CD14-positive monocyte (primary cell): ENCODE results near the gene ZNF683. TPM values are rescaled to one million over a fixed set of nuclear protein-coding genes. Genes with fewer than 3 reads are reported as not detected.
A peak's percentile ranks its signal among the peaks of the same experiment; 100 is the strongest.

Experiments
- DNase-seq, 3 donors: peaks; one replicate each; pipeline ENCODE4 v3.0.0-alpha.2; 2011 to 2022
- H2AFZ ChIP-seq: 2 replicates; pipeline ENCODE4 v1.6.0; 2012; ENCODE audit warnings: mild to moderate bottlenecking, low read depth, low read length, inconsistent platforms; ENCODE audit not compliant: insufficient read depth, poor library complexity, severe bottlenecking
- H3K27ac ChIP-seq, 2 donors: 1 replicate in 1 of 2; 2 replicates in 1 of 2; pipeline ENCODE4 v1.5.1; 2012 to 2013; ENCODE audit warnings: low read length in 2 of 2, control low read depth in 1 of 2, inconsistent platforms in 1 of 2, low read depth in 1 of 2, mild to moderate bottlenecking in 1 of 2
- H3K27me3 ChIP-seq, 2 donors: one replicate each; pipeline versions ENCODE4 v1.6.0 to v1.6.1; 2011 to 2013; ENCODE audit warnings: low read length in 2 of 2; ENCODE audit not compliant: control insufficient read depth in 2 of 2, insufficient read depth in 2 of 2
- H3K36me3 ChIP-seq, 2 donors: replicated peaks in 1 of 2; 1 replicate in 1 of 2; 2 replicates in 1 of 2; pipeline versions ENCODE4 v1.5.1 to v1.6.1; 2012 to 2013; ENCODE audit warnings: low read length in 2 of 2, control low read depth in 1 of 2, inconsistent platforms in 1 of 2, mild to moderate bottlenecking in 1 of 2; ENCODE audit not compliant: insufficient read depth in 2 of 2, control insufficient read depth in 1 of 2
- H3K4me1 ChIP-seq, 2 donors: 1 replicate in 1 of 2; 2 replicates in 1 of 2; pipeline versions ENCODE4 v1.5.1 to v1.6.1; 2012 to 2013; ENCODE audit warnings: low read length in 2 of 2, control low read depth in 1 of 2, inconsistent platforms in 1 of 2, mild to moderate bottlenecking in 1 of 2, moderate library complexity in 1 of 2; ENCODE audit not compliant: insufficient read depth in 2 of 2, control insufficient read depth in 1 of 2
- H3K4me2 ChIP-seq: replicated peaks from 2 replicates; pipeline ENCODE3; 2012; ENCODE audit warnings: low read length, moderate library complexity, mild to moderate bottlenecking; ENCODE audit not compliant: poor library complexity, severe bottlenecking; ENCODE audit errors: extremely low read depth
- H3K4me3 ChIP-seq, 3 experiments: fragments of 200-600 bp in 1 of 3; sonication (generic) in 1 of 3; replicated peaks in 1 of 3; 1 replicate in 2 of 3; 2 replicates in 1 of 3; pipeline ENCODE4 v1.5.1; 2011 to 2013; ENCODE audit warnings: low read length in 3 of 3, mild to moderate bottlenecking in 3 of 3, control low read depth in 2 of 3, low read depth in 2 of 3, inconsistent platforms in 1 of 3, moderate library complexity in 1 of 3
- H3K79me2 ChIP-seq: 2 replicates; pipeline ENCODE4 v1.6.0; 2012; ENCODE audit warnings: mild to moderate bottlenecking, control low read depth, inconsistent platforms, low read length, moderate library complexity; ENCODE audit not compliant: insufficient read depth
- H3K9ac ChIP-seq: 2 replicates; pipeline ENCODE4 v1.6.0; 2017; ENCODE audit warnings: low read length, mild to moderate bottlenecking; ENCODE audit not compliant: insufficient read depth, poor library complexity, severe bottlenecking
- H3K9me3 ChIP-seq, 2 donors: replicated peaks in 1 of 2; 1 replicate in 1 of 2; 2 replicates in 1 of 2; pipeline versions ENCODE4 v1.5.1 to v1.6.1; 2012 to 2013; ENCODE audit warnings: low read length in 2 of 2, control low read depth in 1 of 2; ENCODE audit not compliant: control insufficient read depth in 1 of 2, insufficient read depth in 1 of 2
- H4K20me1 ChIP-seq: 2 replicates; pipeline ENCODE4 v1.6.0; 2012; ENCODE audit warnings: mild to moderate bottlenecking, low read length, control low read depth, moderate library complexity; ENCODE audit not compliant: insufficient read depth
- H3K27ac Mint-ChIP-seq, 7 donors: one replicate each; pipeline ENCODE4 v1.8.0; 2020; ENCODE audit warnings: mild to moderate bottlenecking in 7 of 7, mixed read lengths in 7 of 7, moderate library complexity in 6 of 7, inconsistent platforms in 2 of 7
- H3K27me3 Mint-ChIP-seq, 3 donors: one replicate each; pipeline ENCODE4 v1.8.0; 2021 to 2022; ENCODE audit warnings: low read depth in 3 of 3, mild to moderate bottlenecking in 3 of 3, mixed read lengths in 3 of 3, moderate library complexity in 3 of 3, inconsistent platforms in 1 of 3
- H3K36me3 Mint-ChIP-seq, 2 donors: one replicate each; pipeline ENCODE4 v1.8.0; 2020; ENCODE audit warnings: mixed read lengths in 2 of 2, inconsistent platforms in 1 of 2, mild to moderate bottlenecking in 1 of 2
- H3K4me1 Mint-ChIP-seq: one replicate; pipeline ENCODE4 v1.8.0; 2020; ENCODE audit warnings: mild to moderate bottlenecking, mixed read lengths
- H3K4me3 Mint-ChIP-seq, 2 donors: one replicate each; pipeline ENCODE4 v1.8.0; 2020; ENCODE audit warnings: mild to moderate bottlenecking in 2 of 2, mixed read lengths in 2 of 2, moderate library complexity in 1 of 2
- H3K9me3 Mint-ChIP-seq, 7 donors: one replicate each; pipeline ENCODE4 v1.8.0; 2020 to 2022; ENCODE audit warnings: mixed read lengths in 7 of 7, mild to moderate bottlenecking in 6 of 7, moderate library complexity in 6 of 7, inconsistent platforms in 2 of 7
- WGBS: methylation state at CpG from one replicate; pipeline ENCODE4 v1.1.5; 2013; ENCODE audit warnings: missing lambda C conversion rate; ENCODE audit not compliant: insufficient coverage; 5-methylcytosine and 5-hydroxymethylcytosine counted together
- intact Hi-C, 2 donors: fragments of 100-400 bp; cut with micrococcal nuclease; formaldehyde crosslinking; loops; one replicate each; pipeline versions ENCODE4 v1.15.0 to v1.15.1; 2023
- polyA plus RNA-seq, 3 donors: library from polyadenylated mRNA; depleted of rRNA in 1 of 3; unstranded in 2 of 3; stranded (reverse) in 1 of 3; fragments of 300-500 nt in 2 of 3; fragments of >200 nt in 1 of 3; fragmentation: Illumina TruSeq in 2 of 3; gene quantifications; 1 replicate in 2 of 3; 2 replicates in 1 of 3; pipeline ENCODE4 v1.2.3, GENCODE V29; 2012 to 2021
- TF ChIP-seq, protein P1 (sequence below): fragments of 200-600 bp; IDR thresholded peaks from one replicate; pipeline ENCODE4 v1.8.0; 2022; ENCODE audit warnings: antibody characterized with exemption, mild to moderate bottlenecking

ZNF683 gene
- polyA plus RNA-seq, 3 donors: not detected

DNA sequence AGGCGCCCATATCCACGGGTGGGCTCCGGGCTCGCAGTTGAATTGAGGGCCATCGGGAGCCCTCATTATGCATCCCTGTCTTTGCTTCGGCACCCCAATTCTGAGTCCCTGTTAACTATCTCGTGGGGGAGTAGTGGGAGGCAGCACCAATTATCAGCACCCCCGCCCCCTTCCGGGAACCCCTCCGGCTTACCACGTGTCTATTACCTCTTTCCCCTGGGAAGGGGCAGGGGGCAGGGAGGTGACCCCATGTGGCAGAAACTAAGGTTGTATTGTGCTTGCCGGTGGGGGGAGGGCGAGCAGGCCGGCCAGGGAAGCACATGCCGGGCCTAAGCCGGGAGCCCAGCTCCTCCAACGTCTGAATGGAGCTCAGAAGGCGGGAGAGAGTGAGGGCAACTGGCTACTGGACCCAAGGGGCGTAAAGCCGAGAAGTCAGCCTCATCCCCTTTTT lies 39.1 kb upstream of the ZNF683 start:
- Mint-ChIP-seq H3K4me1 (peaks cover 18% of the 10 kb centered on the region), H3K27ac (no peak overlapping the region), H3K36me3 (peaks cover 0 to 3% of the 10 kb centered on the region in 2 donors), H3K4me3 (peak overlapping the region in 1 of 2 donors; percentile 69), H3K9me3 (peaks cover 0 to 24% (median 6%) of the 10 kb centered on the region in 7 donors), H3K27me3 (peaks cover 70 to 84% (median 82%) of the 10 kb centered on the region in 3 donors)
- H3K9me3 ChIP-seq: peaks cover 0 to 34% of the 10 kb centered on the region in 2 donors
- no peaks in the 10 kb centered on the region for H3K36me3 ChIP-seq
- H2AFZ ChIP-seq: no peak overlapping the region
- H3K4me1 ChIP-seq: peaks cover 8 to 12% of the 10 kb centered on the region in 2 donors
- intact Hi-C loops: no loop called here
- no peaks in the 10 kb centered on the region for H4K20me1 ChIP-seq
- H3K4me2 ChIP-seq: no peak overlapping the region
- no peak overlapping the region for H3K4me3 ChIP-seq
- H3K9ac ChIP-seq: no peak overlapping the region
- TF ChIP-seq, protein P1, sequence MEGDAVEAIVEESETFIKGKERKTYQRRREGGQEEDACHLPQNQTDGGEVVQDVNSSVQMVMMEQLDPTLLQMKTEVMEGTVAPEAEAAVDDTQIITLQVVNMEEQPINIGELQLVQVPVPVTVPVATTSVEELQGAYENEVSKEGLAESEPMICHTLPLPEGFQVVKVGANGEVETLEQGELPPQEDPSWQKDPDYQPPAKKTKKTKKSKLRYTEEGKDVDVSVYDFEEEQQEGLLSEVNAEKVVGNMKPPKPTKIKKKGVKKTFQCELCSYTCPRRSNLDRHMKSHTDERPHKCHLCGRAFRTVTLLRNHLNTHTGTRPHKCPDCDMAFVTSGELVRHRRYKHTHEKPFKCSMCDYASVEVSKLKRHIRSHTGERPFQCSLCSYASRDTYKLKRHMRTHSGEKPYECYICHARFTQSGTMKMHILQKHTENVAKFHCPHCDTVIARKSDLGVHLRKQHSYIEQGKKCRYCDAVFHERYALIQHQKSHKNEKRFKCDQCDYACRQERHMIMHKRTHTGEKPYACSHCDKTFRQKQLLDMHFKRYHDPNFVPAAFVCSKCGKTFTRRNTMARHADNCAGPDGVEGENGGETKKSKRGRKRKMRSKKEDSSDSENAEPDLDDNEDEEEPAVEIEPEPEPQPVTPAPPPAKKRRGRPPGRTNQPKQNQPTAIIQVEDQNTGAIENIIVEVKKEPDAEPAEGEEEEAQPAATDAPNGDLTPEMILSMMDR: no peak
- 13% methylated on average over 10 of the region's 20 CpGs for WGBS
- no peak overlapping the region for H3K27ac ChIP-seq
- peaks cover 63 to 79% of the 10 kb centered on the region in 2 donors for H3K27me3 ChIP-seq
- no peak for DNase-seq
- no peaks in the 10 kb centered on the region for H3K79me2 ChIP-seq

DNA sequence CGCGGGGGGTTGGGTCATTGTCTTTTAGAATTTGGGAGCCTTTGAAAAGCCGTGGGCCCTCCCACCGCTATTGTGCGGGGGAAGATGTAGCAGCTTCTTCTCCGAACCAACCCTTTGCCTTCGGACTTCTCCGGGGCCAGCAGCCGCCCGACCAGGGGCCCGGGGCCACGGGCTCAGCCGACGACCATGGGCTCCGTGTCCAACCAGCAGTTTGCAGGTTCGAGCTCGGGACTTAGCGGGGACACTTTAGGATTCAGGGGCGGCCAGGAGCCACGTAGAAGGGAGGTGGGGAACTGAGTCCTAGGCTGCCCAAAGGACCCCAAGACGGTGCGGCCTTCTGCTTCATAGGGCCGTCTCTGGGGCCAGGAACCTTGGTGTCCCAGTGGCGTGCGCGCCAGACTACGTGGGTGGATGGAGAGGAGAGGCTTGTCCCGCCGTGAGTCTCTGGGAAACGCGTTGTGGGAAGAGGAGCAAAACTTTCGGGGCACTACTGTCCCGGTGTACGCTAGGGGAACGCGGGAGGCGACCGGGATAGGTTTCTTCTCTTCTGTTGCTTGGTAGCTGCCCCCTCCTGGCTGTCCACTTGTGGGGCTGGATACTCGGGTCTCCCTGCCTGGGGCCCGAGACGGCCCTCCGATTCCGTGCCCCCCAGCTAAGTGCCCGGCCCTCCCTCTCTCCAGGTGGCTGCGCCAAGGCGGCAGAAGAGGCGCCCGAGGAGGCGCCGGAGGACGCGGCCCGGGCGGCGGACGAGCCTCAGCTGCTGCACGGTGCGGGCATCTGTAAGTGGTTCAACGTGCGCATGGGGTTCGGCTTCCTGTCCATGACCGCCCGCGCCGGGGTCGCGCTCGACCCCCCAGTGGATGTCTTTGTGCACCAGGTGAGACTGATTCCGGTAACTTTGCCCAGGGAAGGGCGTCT lies 38.4 kb upstream of the ZNF683 start, which contains the start of gene LIN28A:
Gene LIN28A, plus strand, starts transcription at position 112 of the 918 bp plus-strand sequence. Its CDS starts 75 bp downstream, at position 187.
- H2AFZ ChIP-seq: no peak within 1 kb of the TSS
- peaks cover 59 to 75% of the 10 kb centered on the region in 2 donors for H3K27me3 ChIP-seq
- intact Hi-C loops: no loop called here

More for the DNA sequence above, 38.4 kb upstream of the ZNF683 start, which contains the start of gene LIN28A:
- Mint-ChIP-seq H3K9me3 (peaks cover 0 to 24% (median 6%) of the 10 kb centered on the region in 7 donors), H3K36me3 (peaks cover 0 to 3% of the 10 kb centered on the region in 2 donors), H3K4me3 (peak within 1 kb of the TSS in 1 of 2 donors; percentile 82), H3K4me1 (peaks cover 18% of the 10 kb centered on the region), H3K27me3 (peaks cover 65 to 79% (median 78%) of the 10 kb centered on the region in 3 donors), H3K27ac (no peak within 1 kb of the TSS)
- Histone ChIP-seq H3K36me3 (no peaks in the 10 kb centered on the region), H3K4me2 (no peak within 1 kb of the TSS), H3K79me2 (no peaks in the 10 kb centered on the region), H3K9me3 (peaks cover 0 to 34% of the 10 kb centered on the region in 2 donors), H3K4me1 (peaks cover 8 to 12% of the 10 kb centered on the region in 2 donors), H4K20me1 (no peaks in the 10 kb centered on the region), H3K4me3 (no peak within 1 kb of the TSS), H3K27ac (no peak within 1 kb of the TSS), H3K9ac (no peak within 1 kb of the TSS)
- WGBS: 4% methylated on average over 65 of the region's 70 CpGs
- TF ChIP-seq, protein P1: no peak
- DNase-seq: no peak
